PC-9 (cell line): Measurements from ENCODE around the gene SORBS2.

Experiments
- CTCF ChIP-seq: fragments of 200-600 bp; sonication (generic); conservative IDR thresholded peaks from 2 replicates; pipeline ENCODE4 v1.6.1; 2017; ENCODE audit warnings: mixed run types, antibody characterized with exemption, mild to moderate bottlenecking, moderate library complexity
- EZH2 ChIP-seq: fragments of 200-600 bp; sonication (generic); IDR thresholded peaks from 2 replicates; pipeline ENCODE4 v1.8.0; 2017; ENCODE audit warnings: antibody characterized with exemption, low read depth

GRCh38 chr4:185657183-185657582 is 154.8 kb downstream of the SORBS2 start:
- no peak for TF ChIP-seq CTCF
- no peak for TF ChIP-seq EZH2
